HG03565 (cell line): ENCODE results near the gene CYTH1.

Experiments
- ATAC-seq: cut with Tn5 transposase; IDR thresholded peaks from one replicate; pipeline ENCODE4 v1.9.1; 2021; ENCODE audit warnings: mild to moderate bottlenecking, moderate library complexity; ENCODE audit not compliant: unreplicated experiment

The CYTH1 gene

GRCh38 chr17:78718575-78719208, 63.4 kb downstream of the CYTH1 start:
- no peak for ATAC-seq

- no peak for ATAC-seq
These were observed 64.6 kb downstream of the CYTH1 start for GRCh38 chr17:78717431-78717980.

DNA sequence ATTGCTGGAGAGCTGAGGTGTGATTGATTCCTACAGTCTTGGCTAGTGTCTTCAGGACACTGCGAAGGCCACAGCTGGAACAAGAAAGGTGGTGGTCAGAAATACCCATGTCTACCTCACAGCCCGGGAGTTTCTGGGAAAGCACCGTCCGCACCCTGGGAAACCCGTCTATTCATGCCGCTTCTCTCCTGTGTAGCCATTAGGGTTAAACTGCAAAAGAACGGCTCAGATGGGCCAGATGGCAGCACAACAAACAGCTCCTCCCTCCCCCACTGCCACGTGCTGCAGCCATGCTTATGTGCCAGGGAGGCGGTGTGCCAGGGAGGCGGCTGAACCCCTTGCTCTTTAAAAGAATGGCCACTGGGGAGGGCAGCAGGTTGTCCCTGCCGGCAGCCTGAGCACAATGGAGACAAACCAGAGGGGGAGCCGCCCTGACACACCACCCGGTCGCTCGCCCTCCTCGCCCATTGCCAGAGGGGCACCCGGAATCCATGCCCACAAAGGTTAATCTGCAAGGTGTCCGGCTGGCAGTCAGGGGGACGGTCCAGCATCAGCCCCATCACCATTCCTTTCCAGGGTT, 65.2 kb downstream of the CYTH1 start:
- no peak for ATAC-seq

DNA sequence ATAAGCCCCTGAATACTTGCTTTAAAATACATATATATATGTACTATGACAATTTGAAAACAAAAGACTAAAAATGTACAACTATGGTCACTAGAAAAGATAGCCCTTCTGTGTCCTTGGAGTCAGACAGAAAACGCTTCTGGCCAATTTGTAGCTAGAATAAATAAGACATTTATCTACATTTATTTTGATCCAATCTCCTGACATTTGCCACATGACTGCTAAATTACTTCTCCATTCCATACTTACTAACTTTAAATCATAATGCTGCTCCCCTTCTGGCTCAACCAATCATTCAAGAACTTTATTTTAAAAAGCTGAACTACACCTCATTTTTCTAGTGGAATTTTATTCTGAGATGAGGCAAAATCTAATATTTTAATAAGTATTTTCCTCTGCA, 65.8 kb downstream of the CYTH1 start:
- no peak for ATAC-seq

GRCh38 chr17:78715876-78716275, 66.2 kb downstream of the CYTH1 start:
- ATAC-seq = no peak

DNA sequence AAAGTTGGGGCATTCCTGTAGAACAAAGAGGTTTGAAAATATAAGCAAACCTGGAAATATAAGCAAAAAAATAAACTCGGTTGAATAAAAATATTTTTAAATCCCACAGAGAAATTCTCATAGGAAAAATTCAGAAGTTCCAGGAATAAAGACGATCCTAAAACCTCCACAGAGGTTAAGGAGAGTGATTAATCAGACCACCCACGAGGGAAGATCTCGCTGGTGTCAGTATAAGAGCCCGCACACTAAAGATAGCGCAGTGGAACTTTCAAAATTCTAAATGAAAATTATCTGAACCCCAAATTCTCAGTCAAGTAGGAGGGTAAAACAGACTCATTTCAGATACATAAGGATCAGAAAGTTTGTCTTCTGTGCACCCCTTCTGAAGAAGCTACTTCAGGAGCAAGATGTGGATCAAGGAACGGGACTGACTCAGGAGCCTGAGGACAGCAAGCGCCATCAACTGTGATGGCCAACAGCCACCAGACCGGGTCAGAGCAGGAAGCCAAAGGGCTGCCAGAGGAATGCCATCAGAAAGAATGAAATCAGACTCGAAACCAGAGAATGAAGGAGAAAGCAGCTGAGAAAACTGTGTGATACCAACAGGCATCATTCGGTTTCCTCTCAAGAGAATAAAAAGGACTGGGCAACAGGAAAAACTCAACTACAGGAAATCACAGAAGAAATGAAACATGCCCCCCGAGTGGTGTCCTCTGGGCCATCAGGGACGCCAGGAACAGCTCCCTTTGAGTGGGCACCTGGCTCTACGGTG, 66.9 kb downstream of the CYTH1 start:
- ATAC-seq = no peak

DNA sequence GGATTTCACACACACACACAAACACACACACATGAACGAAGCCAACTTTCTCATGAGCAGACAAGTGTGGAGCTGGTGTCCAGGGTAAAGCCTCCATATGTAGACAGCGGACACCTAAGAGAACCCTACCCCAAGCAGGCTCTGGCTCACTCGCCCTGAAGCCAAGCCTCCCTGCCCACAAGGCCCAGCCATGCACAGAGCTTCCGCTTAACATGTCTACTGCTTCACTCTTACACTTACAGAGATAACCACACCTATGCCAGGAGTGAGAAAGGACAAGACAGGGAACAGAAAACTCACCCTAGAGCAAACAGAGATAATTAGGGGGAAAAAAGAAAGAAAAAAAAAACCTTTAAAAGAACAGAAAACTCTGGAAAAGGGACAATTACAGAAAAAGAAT, 67.5 kb downstream of the CYTH1 start:
- no peak for ATAC-seq

DNA sequence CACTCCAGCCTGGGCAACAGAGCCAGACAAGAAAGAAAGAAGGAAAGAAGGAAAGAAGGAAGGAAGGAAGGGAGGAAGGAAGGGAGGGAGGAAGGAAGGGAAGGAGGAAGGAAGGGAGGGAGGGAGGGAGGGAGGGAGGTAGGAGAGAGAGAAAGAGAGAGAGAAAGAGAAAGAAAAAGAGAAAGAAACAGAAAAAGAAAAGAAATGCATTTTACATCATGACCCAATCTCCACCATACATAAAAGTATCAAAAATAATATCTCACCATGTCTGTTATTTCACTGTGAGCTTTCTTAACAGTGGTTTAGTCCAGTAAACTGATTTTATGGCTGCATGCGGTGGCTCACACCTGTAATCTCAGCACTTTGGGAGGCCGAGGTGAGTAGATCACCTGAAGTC, 70.0 kb downstream of the CYTH1 start:
- ATAC-seq = no peak

DNA sequence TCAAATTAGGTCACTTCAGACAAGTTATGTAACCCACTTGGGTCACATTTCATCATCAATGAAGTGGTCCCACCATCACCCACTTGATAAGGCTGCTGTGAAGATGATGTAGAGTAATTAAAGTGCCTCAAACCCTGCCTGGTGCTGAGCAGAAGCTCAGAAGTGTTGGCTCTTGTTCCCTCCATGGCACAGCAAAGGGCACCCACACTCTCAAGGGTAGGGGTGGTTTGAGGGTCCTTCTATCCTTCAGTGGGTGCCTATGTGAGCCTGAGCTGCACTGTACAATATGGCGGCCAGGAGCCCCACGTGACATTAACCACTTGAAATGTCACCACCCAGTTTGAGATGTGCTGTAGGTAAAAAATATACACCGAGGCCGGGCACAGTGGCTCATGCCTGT, 71.5 kb downstream of the CYTH1 start:
- ATAC-seq = no peak

- no peak for ATAC-seq
These were observed 72.3 kb downstream of the CYTH1 start for GRCh38 chr17:78709751-78710181.

GRCh38 chr17:78709119-78709681, 72.9 kb downstream of the CYTH1 start:
- no peak for ATAC-seq

GRCh38 chr17:78708510-78708973, 73.5 kb downstream of the CYTH1 start:
- no peak for ATAC-seq

- no peak for ATAC-seq
These were observed 74.2 kb downstream of the CYTH1 start for GRCh38 chr17:78707923-78708322.

GRCh38 chr17:78707016-78707415, 75.1 kb downstream of the CYTH1 start:
- ATAC-seq = no peak

GRCh38 chr17:78706271-78706915, 75.7 kb downstream of the CYTH1 start:
- ATAC-seq = peak; percentile 66

DNA sequence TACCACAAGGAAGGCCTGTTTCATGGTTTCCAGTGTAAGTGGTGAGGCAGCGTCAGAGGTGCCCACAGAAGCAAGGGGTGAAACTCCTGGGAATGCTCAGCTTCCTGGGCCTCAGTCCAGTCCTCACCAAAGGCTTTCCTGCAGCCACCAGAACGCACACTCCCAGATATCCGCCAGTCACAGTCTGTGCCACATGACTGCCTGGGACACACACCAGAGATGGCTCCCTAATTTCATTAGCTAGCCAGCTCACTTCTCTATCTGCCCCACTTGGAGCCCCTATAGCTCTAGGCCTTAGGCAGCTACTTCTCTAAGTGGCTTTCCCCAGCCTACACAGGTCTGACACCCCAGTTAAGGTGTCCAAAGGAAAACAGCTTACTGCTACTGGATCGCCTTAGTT, 77.0 kb downstream of the CYTH1 start:
- ATAC-seq = no peak

DNA sequence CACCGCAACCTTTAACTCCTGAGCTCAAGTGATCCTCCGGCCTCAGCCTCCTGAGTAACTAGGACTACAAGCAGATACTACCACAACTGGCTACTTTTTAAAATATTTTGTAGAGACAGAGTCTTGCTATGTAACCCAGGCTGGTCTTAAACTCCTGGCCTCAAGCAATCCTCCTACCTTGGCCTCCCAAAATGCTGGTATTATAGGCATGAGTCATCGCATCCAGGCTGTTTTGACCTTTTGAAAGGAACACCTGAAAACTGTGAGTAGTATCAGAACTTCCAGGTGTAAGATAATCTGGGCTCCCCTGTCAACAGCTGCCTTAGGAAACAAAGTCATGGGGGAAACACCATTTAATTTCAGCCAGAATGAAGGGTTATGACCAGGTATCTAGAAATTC, 77.5 kb downstream of the CYTH1 start:
- ATAC-seq = no peak

DNA sequence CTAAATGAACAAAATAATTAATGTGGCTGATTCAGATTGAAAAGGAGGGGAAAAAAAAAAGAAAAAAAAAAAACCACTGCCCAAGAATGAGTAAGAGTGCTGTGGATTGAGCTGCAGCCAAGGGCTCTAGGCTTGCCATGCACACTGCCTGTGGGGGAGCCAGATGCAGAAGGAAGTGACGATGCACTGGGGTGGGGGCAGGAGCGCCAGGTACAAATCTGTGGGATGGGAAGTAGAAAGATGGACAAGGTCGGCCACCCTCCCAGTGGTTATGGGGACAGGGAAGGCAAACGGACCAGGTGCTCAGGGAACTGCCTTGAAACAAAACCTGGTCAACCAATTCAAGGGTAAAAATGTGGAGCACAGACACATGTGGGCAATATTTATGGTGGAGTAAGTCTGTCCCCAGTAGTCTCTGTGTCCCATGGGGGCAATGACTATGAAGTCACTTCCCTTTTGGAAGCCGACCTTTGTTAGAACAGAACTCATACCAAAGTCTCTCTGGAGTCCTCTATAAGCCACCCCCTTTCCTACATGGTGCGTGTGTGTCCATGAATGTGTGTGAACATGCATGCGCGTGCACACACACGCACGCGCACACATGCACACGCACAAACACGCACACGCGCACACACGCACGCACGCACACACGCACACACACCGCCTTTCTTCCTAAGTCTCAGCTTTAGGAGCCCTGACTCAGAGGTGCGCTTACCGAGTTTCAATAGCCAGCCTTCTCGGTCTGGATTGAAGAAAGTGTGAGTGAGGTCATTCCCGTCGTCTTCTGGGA, 84.3 kb downstream of the CYTH1 start:
- no peak for ATAC-seq

- ATAC-seq = no peak
These were observed 85.0 kb downstream of the CYTH1 start for GRCh38 chr17:78697122-78697521.
